HG02870 (cell line): ENCODE data around the gene MAN2A1.

ENCODE experiments used
- ATAC-seq: cut with Tn5 transposase; IDR thresholded peaks from one replicate; pipeline ENCODE4 v1.9.1; 2021; ENCODE audit warnings: mild to moderate bottlenecking, moderate library complexity; ENCODE audit not compliant: unreplicated experiment

The MAN2A1 gene

GRCh38 chr5:109678447-109678846 lies 11.3 kb upstream of the MAN2A1 start:
- ATAC-seq: no peak

- ATAC-seq: no peak
Measured at GRCh38 chr5:109681763-109682162, 8.0 kb upstream of the MAN2A1 start.

- no peak for ATAC-seq
Measured at GRCh38 chr5:109682383-109682782, 7.3 kb upstream of the MAN2A1 start.

GRCh38 chr5:109685916-109686315 lies 3.8 kb upstream of the MAN2A1 start:
- no peak for ATAC-seq

- no peak for ATAC-seq
Measured at GRCh38 chr5:109688630-109688969, 1.1 kb upstream of the MAN2A1 start.

- ATAC-seq: peak; percentile 79
Measured at GRCh38 chr5:109688970-109689739, 572 bp upstream of the MAN2A1 start.

- no peak for ATAC-seq
Measured at GRCh38 chr5:109690242-109690974, 681 bp downstream of the MAN2A1 start.

- ATAC-seq: no peak
Measured at GRCh38 chr5:109690975-109691574, 1.3 kb downstream of the MAN2A1 start.

- ATAC-seq: no peak
Measured at GRCh38 chr5:109691996-109692395, 2.3 kb downstream of the MAN2A1 start.

GRCh38 chr5:109692852-109693251 lies 3.1 kb downstream of the MAN2A1 start:
- ATAC-seq: no peak

GRCh38 chr5:109693535-109694400 lies 4.0 kb downstream of the MAN2A1 start:
- ATAC-seq: no peak

GRCh38 chr5:109694451-109694891 lies 4.7 kb downstream of the MAN2A1 start:
- no peak for ATAC-seq

- ATAC-seq: peak; percentile 54
Measured at GRCh38 chr5:109695005-109695926, 5.5 kb downstream of the MAN2A1 start.

- ATAC-seq: no peak
Measured at GRCh38 chr5:109697339-109697738, 7.6 kb downstream of the MAN2A1 start.

GRCh38 chr5:109700516-109701153 lies 10.9 kb downstream of the MAN2A1 start:
- ATAC-seq: no peak

GRCh38 chr5:109701252-109701651 lies 11.5 kb downstream of the MAN2A1 start:
- no peak for ATAC-seq

- ATAC-seq: no peak
Measured at GRCh38 chr5:109701792-109702191, 12.1 kb downstream of the MAN2A1 start.

GRCh38 chr5:109703166-109703565 lies 13.4 kb downstream of the MAN2A1 start:
- ATAC-seq: no peak

GRCh38 chr5:109703829-109704228 lies 14.1 kb downstream of the MAN2A1 start:
- ATAC-seq: no peak
